Measurements from ENCODE around the gene TTC33.

Gene TTC33

DNA sequence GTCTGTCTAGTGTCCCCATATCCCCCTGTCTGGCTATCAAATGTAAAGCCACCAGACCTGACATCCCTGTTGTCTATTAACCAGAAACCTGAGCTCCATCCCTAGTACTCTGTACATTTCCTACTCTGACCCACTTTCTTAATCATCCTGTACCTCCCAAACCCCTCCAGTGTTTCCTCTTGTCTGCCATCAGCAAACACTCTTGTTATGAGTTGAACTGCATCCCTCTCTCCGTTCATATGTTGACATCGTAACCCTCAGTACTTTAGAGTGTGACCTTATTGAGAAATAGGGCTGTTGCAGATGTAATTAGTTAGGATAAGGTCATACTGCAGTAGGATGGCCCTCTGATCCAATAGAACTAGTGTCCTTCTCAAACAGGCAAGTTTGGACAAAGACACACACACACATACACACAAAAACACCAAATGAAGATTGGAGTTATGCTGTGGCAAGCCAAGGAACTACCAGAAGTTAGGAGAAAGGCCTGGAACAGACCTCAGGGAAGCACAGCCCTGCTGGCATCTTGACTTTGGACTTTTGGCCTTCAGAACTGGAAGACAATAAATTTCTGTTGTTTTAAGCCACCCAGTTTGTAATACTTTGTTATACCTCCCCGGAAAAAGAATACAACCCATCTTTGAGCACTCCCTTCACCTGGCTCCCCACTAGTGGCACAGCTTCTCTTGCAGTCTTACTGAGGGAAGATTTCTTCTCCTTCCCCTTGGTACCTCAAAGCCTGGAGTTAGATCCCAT, 256.1 kb downstream of the TTC33 start:
- no peak for FAIRE-seq
- no peak for TF ChIP-seq POU2F2 (IDR thresholded peaks at IDR 0.05; ENCODE audit: low read depth, low read length)
- no peak for DNase-seq (ENCODE audit: insufficient read length, low spot score)

DNA sequence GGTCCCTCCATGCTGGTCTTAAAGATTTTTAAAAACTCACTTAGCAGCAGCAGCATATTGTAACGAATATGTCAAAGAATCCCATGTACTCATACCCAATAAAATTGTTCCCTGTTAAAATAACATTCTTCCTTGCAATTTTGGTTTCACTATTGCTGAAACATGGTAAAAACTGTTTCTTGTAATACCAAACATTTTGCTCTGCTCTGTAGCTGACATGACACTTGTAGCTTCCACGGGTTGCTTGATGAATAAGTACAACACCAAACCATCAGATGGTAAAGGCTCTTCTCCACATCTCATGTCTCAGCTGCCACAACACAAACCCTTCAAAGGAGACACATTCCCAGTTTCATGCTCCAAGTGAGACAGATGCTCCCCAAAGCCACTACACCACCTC, 256.8 kb downstream of the TTC33 start:
- TF ChIP-seq POLR2AphosphoS5 (IDR thresholded peaks at IDR 0.05; ENCODE audit: low read depth, low read length) (no peak), TAF1 (IDR thresholded peaks at IDR 0.05; ENCODE audit: low read depth, low read length) (no peak), POLR2A (IDR thresholded peaks at IDR 0.05; ENCODE audit: low read depth, low read length) (no peak), SPI1 (IDR thresholded peaks at IDR 0.05; ENCODE audit: low read depth, low read length) (no peak), PAX5 (IDR thresholded peaks at IDR 0.05; ENCODE audit: insufficient read depth, low read length, severe bottlenecking) (no peak), POU2F2 (IDR thresholded peaks at IDR 0.05; ENCODE audit: low read depth, low read length) (no peak)
- FAIRE-seq (no peak), DNase-seq (ENCODE audit: insufficient read length, low spot score) (no peak)

DNA sequence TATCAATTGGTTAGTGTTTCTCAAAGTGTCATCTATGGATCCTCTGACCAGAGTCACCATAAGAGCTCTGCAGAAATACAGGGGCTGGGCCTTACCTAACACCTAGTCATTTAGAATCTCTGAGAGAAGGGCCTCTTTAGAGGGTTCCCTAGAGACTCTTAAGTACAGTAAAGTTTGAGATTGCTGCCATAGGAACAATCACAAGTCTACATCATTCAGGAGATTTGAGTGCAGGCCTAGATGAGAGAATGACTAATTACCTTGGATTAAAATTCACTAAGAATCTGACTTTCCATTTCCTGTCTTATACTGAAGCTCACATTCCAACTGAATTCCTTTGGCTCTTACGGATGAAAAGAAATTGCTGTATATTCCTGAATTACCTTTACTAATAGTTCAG, 258.2 kb downstream of the TTC33 start:
- FAIRE-seq (no peak), DNase-seq (ENCODE audit: insufficient read length, low spot score) (no peak)
- TF ChIP-seq POLR2AphosphoS5 (IDR thresholded peaks at IDR 0.05; ENCODE audit: low read depth, low read length) = no peak
- TF ChIP-seq SPI1 (IDR thresholded peaks at IDR 0.05; ENCODE audit: low read depth, low read length) = no peak
- no peak for TF ChIP-seq TAF1 (IDR thresholded peaks at IDR 0.05; ENCODE audit: low read depth, low read length)
- TF ChIP-seq PAX5 (IDR thresholded peaks at IDR 0.05; ENCODE audit: insufficient read depth, low read length, severe bottlenecking) = no peak
- no peak for TF ChIP-seq POLR2A (IDR thresholded peaks at IDR 0.05; ENCODE audit: low read depth, low read length)
- no peak for TF ChIP-seq POU2F2 (IDR thresholded peaks at IDR 0.05; ENCODE audit: low read depth, low read length)

DNA sequence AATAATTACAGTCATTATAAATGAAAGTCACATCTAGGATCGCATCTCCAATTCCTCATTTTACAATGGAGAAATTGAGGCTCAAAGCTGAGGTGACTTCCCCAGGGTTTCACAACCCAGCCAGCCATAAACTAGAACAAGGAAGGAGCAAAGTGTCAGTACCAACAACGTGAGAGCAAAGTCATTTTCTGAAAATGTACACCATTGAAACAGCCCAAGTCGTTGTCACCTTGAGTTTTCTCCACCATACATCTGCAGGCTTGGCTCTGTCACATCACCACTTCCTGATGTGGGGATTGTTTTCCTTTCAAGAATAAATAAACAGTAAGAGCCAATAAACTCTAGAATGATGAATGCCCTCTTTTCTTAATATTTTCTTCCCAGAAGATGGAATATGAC, 260.5 kb downstream of the TTC33 start:
- FAIRE-seq = peak; percentile 33
- no peak for TF ChIP-seq TAF1 (IDR thresholded peaks at IDR 0.05; ENCODE audit: low read depth, low read length)
- no peak for TF ChIP-seq PAX5 (IDR thresholded peaks at IDR 0.05; ENCODE audit: insufficient read depth, low read length, severe bottlenecking)
- no peak for TF ChIP-seq POU2F2 (IDR thresholded peaks at IDR 0.05; ENCODE audit: low read depth, low read length)
- no peak for TF ChIP-seq POLR2AphosphoS5 (IDR thresholded peaks at IDR 0.05; ENCODE audit: low read depth, low read length)
- no peak for TF ChIP-seq POLR2A (IDR thresholded peaks at IDR 0.05; ENCODE audit: low read depth, low read length)
- no peak for TF ChIP-seq SPI1 (IDR thresholded peaks at IDR 0.05; ENCODE audit: low read depth, low read length)
- no peak for DNase-seq (ENCODE audit: insufficient read length, low spot score)

DNA sequence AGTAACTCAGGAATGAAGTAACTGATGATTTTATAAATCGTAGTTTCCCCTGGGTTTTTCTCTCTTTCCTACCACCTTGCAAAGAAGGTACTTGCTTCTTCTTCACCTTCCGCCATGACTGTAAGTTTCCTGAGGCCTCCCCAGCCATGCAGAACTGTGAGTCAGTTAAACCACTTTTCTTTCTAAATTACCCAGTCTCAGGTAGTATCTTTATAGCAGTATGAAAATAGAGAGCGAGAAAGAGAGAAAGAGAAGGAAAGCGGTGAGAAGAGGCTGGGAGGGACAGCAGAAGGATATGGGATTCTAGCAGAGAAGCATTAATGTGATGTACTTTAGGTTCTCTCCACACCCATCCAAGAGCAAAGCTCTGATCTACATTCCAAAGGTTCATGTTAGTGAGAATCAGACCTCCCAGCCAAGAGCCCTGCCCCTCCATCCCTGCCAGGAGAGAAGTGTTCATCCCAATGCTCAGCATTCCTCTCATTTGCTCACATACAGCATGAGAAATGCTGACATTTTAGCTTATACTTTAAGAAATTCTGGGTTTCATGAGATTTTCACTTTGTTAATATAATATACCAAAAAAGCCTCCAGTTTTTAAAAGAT, 261.0 kb downstream of the TTC33 start:
- TF ChIP-seq POLR2A (IDR thresholded peaks at IDR 0.05; ENCODE audit: low read depth, low read length) = no peak
- no peak for TF ChIP-seq TAF1 (IDR thresholded peaks at IDR 0.05; ENCODE audit: low read depth, low read length)
- no peak for TF ChIP-seq PAX5 (IDR thresholded peaks at IDR 0.05; ENCODE audit: insufficient read depth, low read length, severe bottlenecking)
- TF ChIP-seq SPI1 (IDR thresholded peaks at IDR 0.05; ENCODE audit: low read depth, low read length) = no peak
- no peak for TF ChIP-seq POU2F2 (IDR thresholded peaks at IDR 0.05; ENCODE audit: low read depth, low read length)
- no peak for TF ChIP-seq POLR2AphosphoS5 (IDR thresholded peaks at IDR 0.05; ENCODE audit: low read depth, low read length)
- DNase-seq (ENCODE audit: insufficient read length, low spot score) = no peak

DNA sequence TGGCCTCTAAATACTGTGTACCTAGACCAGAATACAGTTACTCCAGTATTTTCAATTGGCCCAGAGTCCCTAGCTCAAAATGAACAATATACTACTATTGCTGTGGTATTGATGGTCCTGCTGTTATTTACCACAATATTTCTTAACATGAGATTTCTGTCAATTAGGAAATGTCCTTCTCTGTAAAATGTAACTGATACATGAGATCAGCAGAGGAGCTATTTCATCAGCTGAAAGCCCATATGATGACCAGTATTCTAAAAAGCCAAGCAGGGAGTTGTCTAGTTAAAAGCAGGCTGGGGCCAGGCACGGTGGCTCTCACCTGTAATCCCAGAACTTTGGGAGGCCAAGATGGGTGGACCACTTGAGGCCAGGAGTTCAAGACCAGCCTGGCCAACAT, 263.7 kb downstream of the TTC33 start:
- FAIRE-seq = peak; percentile 75
- DNase-seq (ENCODE audit: insufficient read length, low spot score) = no peak
- TF ChIP-seq POU2F2 (IDR thresholded peaks at IDR 0.05; ENCODE audit: low read depth, low read length) (no peak), TAF1 (IDR thresholded peaks at IDR 0.05; ENCODE audit: low read depth, low read length) (no peak), PAX5 (IDR thresholded peaks at IDR 0.05; ENCODE audit: insufficient read depth, low read length, severe bottlenecking) (no peak)

More for the DNA sequence above, 261.0 kb downstream of the TTC33 start:
- no peak for FAIRE-seq

- FAIRE-seq (no peak), DNase-seq (ENCODE audit: insufficient read length, low spot score) (no peak)
- no peak for TF ChIP-seq POU2F2 (IDR thresholded peaks at IDR 0.05; ENCODE audit: low read depth, low read length)
- TF ChIP-seq TAF1 (IDR thresholded peaks at IDR 0.05; ENCODE audit: low read depth, low read length) = no peak
- TF ChIP-seq PAX5 (IDR thresholded peaks at IDR 0.05; ENCODE audit: insufficient read depth, low read length, severe bottlenecking) = no peak
- TF ChIP-seq POLR2A (IDR thresholded peaks at IDR 0.05; ENCODE audit: low read depth, low read length) = no peak
- TF ChIP-seq POLR2AphosphoS5 (IDR thresholded peaks at IDR 0.05; ENCODE audit: low read depth, low read length) = no peak
- TF ChIP-seq SPI1 (IDR thresholded peaks at IDR 0.05; ENCODE audit: low read depth, low read length) = no peak
Measured at GRCh38 chr5:40491644-40492043, 264.1 kb downstream of the TTC33 start.

DNA sequence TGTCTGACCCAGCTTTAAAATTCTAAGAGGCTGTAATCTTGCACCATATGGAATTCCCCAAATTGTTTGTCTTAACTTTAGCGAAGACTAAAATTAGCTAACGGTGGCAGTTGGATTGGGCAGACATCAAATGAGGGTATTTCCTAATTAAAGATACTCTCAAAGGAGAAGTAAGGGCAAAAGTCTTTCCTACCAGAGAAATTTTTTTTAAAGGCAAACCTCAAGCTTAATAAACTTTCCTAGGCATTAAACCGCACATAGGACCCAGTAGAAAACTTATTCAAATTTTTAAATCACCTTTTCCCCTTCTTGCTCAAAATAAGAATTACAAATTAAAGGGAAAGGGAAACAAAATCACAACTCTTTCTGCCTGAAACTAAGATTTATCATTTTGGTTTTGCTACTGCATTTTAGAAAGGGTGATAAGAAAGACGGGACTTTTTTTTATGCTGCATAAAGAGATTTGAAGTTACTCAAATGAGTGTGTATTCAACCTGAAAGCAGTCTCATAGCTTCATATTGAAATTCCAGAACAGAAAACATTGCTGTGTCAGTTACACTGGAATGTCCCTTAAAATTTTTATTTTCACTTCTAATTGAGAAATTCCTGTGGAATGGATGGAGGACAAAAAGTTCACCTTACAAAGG, 265.2 kb downstream of the TTC33 start:
- DNase-seq (ENCODE audit: insufficient read length, low spot score) (no peak), FAIRE-seq (no peak)
- TF ChIP-seq POLR2A (IDR thresholded peaks at IDR 0.05; ENCODE audit: low read depth, low read length) (no peak), POU2F2 (IDR thresholded peaks at IDR 0.05; ENCODE audit: low read depth, low read length) (no peak), SPI1 (IDR thresholded peaks at IDR 0.05; ENCODE audit: low read depth, low read length) (no peak), TAF1 (IDR thresholded peaks at IDR 0.05; ENCODE audit: low read depth, low read length) (no peak), PAX5 (IDR thresholded peaks at IDR 0.05; ENCODE audit: insufficient read depth, low read length, severe bottlenecking) (no peak), POLR2AphosphoS5 (IDR thresholded peaks at IDR 0.05; ENCODE audit: low read depth, low read length) (no peak)

GRCh38 chr5:40489421-40489820, 266.3 kb downstream of the TTC33 start:
- no peak for TF ChIP-seq TAF1 (IDR thresholded peaks at IDR 0.05; ENCODE audit: low read depth, low read length)
- TF ChIP-seq PAX5 (IDR thresholded peaks at IDR 0.05; ENCODE audit: insufficient read depth, low read length, severe bottlenecking) = no peak
- no peak for TF ChIP-seq SPI1 (IDR thresholded peaks at IDR 0.05; ENCODE audit: low read depth, low read length)
- FAIRE-seq = no peak
- DNase-seq (ENCODE audit: insufficient read length, low spot score) = no peak

All from GM12891 (cell line).